ENCODE results near the gene CIAO3.

DNA sequence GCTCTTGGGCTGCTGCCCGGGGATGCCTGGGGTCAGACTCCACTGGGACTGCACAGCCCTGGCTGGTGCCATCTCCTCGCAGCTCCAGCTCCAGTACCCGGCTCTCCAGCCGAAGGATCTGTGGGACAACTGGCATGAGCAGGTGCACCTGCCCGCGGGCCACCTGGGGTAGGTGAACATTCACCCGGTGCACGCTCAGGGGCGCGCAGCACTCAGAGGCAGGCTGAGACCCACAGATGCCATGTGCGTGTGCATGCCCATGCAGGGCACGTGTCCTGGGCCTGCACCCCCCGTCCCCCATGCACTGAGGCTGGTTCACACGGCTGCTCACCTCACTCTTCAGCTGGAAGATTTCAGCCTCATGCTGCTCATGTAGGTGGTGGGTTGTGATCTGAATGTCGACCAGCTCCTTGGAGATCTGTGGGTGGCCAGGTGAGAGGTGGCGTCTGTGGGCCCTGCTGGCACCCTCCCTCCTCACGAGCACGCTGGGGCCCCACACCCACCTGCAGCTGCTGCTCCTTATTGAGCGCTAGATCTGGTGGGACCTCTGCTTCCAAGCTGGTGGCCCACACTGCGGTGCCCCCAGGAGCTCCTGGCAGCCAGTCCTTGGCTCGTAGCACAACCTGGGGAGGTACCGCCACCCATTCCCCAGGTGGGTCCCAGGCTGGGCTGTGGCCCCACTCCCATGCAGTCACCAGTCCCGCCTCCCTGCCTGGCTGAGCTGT is 15.2 kb downstream of the CIAO3 start:
- TF ChIP-seq, protein P1, sequence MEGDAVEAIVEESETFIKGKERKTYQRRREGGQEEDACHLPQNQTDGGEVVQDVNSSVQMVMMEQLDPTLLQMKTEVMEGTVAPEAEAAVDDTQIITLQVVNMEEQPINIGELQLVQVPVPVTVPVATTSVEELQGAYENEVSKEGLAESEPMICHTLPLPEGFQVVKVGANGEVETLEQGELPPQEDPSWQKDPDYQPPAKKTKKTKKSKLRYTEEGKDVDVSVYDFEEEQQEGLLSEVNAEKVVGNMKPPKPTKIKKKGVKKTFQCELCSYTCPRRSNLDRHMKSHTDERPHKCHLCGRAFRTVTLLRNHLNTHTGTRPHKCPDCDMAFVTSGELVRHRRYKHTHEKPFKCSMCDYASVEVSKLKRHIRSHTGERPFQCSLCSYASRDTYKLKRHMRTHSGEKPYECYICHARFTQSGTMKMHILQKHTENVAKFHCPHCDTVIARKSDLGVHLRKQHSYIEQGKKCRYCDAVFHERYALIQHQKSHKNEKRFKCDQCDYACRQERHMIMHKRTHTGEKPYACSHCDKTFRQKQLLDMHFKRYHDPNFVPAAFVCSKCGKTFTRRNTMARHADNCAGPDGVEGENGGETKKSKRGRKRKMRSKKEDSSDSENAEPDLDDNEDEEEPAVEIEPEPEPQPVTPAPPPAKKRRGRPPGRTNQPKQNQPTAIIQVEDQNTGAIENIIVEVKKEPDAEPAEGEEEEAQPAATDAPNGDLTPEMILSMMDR (IDR thresholded peaks at IDR 0.05; ENCODE audit: low read length), result no peak
- no peak for TF ChIP-seq EZH2 (optimal IDR thresholded peaks at IDR 0.05; ENCODE audit: low read depth, low read length)
- no peak for TF ChIP-seq EZH2phosphoT487 (IDR thresholded peaks at IDR 0.05; ENCODE audit: low read length)

Measured in MM.1S (cell line).